Stimulated activated CD4-positive, alpha-beta T cell treated with anti-CD3 and anti-CD28 coated beads, Interleukin-1b, Interleukin-23, amount 100 ng/mL, for 1 hour (primary cell): ENCODE measurements around the gene C21orf58.

Experiments
- DNase-seq, 2 donors: peaks; one replicate each; pipeline ENCODE4 v3.0.0-alpha.2; 2020; ENCODE audit warnings: low read depth in 2 of 2

C21orf58 gene

GRCh38 chr21:46255166-46255565 lies 68.5 kb downstream of the C21orf58 start:
- DNase-seq, result no peak

GRCh38 chr21:46254208-46254975 lies 69.3 kb downstream of the C21orf58 start:
- no peak for DNase-seq

GRCh38 chr21:46253610-46254124 lies 70.0 kb downstream of the C21orf58 start:
- peak in 1 of 2 donors; percentile 15 for DNase-seq

- DNase-seq, result no peak
Measured at GRCh38 chr21:46252840-46253239, 70.8 kb downstream of the C21orf58 start.
